ENCODE data around the gene CCSAP.
A peak's percentile ranks its signal among the peaks of the same experiment; 100 is the strongest.
"Not testable (repeated sequence)": the region's sequence is repeated elsewhere in the genome, so short reads cannot be mapped to it uniquely, and the experiment has no call there.

Gene CCSAP

DNA sequence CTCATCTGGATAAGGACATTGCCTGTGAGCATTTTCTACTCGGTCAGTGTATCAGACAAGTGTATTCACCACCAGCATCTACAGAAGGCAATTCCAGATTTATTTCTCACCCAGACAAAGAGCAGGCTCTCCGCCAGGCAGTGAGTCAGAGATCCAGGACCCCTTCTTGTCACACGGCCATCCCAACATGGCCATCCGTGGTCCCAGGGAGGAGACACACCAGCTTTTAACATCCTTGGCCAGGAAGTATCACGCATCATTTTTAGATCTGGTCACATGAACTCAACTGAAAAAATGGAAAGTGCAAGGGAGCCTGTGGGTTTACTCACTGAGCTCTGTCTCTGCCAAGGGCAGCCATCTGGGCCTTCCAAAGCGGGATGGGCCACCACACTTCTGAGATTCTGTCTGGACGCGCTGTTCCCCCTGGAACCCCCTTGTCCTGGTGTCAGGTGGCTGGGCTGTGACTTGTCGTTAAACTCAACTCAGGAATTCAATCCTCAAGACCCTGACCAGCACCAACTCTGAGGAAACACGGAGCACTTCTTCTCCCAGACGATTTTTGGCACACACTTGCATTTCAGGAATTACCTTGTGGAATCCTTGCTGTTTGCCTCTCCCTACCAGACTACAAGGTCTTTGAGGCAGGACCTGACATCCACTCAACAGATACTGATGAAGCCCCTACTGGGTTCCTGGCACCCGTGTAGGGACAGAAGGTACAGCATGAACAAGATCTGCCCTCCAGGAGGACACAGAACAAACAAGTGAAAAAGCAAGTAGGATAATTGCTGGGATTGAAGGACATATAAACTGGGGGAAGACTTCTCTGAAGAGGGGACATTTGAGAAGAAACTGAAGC lies 21.6 kb upstream of the CCSAP start:
- no peak for DNase-seq (ENCODE audit: low read depth in 2 of 2)

DNA sequence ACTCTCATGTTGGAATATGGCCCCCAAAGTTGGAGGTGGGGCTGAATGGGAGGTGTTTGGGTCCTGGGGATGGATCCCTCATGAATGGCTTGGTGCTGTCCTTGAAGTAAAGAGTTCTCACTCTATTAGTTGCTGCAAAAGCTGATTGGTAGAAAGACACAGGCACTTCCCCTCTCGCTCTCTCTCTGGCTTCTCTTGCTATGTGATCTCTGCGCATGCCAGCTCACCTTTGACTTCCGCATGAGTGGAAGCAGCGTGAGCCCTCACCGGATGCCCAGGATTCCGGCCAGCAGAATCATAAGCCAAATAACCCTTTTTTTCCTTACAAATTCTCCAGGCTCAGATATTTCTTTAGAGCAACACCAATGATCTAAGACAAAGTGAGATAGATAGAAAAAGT lies 20.9 kb upstream of the CCSAP start:
- DNase-seq (ENCODE audit: low read depth in 2 of 2) = no peak

DNA sequence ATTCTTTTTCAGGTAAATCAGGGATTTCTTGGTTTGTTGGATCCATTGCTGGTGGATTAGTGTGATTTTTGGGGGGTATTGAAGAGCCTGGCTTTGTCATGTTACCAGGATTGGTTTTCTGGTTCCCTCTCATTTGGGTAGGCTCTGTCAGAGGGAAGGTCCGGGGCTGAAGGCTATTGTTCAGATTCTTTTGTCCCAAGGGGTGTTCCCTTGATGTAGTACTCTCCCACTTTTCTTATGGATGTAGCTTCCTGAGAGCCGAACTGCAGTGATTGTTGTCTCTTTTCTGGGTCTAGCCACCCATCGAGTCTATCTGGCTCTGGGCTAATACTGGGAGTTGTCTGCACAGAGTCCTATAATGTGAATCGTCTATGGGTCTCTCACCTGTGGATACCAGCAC lies 17.6 kb upstream of the CCSAP start:
- DNase-seq (ENCODE audit: low read depth in 2 of 2) = no peak

DNA sequence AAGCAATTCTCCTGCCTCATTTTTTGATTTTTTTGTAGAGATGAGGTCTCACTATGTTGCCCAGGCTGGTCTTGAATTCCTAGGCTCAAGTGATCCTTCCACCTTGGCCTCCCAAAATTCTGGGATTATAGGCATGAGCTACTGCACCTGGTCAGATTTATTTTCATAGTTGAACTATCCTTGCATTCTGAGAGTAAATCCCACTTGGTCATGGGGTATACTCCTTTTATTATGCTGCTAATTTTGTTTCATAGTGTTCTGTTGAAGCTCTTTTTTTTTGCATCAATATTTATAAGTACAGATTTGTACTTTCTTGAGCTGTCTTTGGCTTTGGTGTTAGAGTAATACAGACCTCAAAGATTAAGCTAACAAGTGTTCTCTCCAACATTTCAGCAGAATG lies 12.8 kb upstream of the CCSAP start:
- no peak for DNase-seq (ENCODE audit: low read depth in 2 of 2)

DNA sequence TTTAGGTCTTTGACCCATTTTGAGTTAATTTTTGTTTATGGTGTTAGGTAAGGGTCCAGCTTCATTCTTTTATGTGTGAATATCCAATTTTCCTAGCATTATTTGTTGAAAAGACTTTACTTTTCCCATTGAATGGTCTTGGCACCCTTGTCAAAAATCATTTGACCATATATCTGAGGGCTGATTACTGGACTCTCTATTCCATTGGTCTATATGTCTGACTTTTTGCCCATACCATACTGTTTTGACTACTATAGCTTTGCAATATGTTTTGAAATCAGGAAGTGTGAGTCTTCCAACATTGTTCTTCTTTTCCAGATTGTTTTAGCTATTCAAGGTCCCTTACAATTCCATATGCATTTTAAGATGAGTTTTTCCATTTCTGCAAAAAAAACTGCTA lies 11.4 kb upstream of the CCSAP start:
- DNase-seq (ENCODE audit: low read depth in 2 of 2) = no peak

DNA sequence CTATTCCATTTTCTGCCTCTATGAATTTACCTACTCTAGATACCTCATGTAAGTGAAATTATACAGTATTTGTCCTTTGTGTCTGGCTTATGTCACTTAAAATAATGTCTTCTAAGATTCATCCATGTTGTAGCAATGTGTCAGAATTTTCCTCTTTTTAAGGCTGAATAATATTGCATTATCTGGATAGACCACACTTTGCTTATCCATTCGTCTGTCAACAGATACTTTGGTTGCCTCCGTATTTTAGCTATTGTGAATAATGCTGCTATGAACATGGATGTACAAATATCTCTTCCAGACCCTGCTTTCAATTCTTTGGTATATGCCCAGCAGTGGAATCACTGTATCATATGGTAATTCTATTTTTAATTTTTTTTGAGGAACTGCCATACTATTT lies 10.1 kb upstream of the CCSAP start:
- no peak for DNase-seq (ENCODE audit: low read depth in 2 of 2)

DNA sequence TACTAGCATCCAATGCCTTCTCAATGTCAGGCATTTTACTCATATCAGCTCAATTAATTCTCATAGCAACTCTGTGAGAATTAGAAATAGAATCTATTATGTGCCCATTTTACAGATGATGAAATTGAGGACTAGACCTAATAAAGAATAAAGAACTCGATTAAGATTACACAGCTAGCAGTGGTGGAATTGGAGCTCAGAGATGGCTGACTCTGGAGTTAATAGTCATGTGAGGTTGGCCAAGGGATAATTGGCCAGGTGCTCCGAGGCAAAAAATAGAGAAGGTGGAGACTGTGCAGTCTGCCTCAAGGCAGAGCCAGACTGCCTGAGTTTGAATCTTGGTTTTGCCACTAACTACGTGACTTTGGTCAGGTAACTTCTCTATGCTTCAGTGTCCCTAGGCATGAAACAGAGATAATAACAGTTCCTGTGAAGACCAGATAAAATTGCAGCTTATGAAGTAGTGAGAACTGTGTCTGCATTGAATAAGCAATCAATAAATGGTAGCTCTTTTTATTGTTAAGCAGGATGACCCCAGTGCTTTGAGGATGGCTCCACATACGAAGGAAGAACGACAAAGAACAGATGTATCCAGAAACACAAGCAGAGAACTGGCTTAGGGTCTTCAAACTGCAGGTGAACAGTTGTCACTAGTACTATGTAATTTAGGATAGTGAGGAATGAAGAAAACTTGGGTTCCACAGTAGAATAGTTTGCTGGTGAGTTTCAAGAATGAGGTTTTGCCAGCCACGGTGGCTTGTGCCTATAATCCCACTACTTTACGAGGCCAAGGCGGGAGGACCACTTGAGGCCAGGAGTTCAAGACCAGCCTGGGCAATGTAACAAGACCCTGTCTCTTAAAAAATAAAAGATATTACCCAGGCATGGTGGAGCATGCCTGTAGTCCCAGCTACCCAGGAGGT lies 6.9 kb upstream of the CCSAP start:
- no peak for DNase-seq (ENCODE audit: low read depth in 2 of 2)

DNA sequence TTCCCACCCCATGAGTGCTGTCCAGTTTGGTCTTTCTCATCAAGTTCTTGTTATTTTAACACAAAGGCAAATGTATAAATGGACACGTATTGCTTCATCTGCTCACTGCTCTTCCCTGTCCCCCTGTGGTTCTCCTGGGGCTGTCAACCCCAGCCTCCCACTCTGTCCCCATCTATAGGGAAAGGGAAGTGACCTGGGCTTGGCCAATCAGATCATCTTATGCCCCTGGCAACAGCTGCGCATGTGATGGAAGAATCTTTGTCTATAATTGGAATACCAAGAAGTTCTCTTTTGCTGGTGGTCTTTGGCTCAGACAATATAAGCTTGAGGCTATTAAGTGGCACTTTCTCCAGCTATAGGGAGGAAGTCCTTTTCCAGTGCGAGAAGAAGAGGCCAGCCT lies 4.7 kb upstream of the CCSAP start:
- DNase-seq (ENCODE audit: low read depth in 2 of 2) = no peak

DNA sequence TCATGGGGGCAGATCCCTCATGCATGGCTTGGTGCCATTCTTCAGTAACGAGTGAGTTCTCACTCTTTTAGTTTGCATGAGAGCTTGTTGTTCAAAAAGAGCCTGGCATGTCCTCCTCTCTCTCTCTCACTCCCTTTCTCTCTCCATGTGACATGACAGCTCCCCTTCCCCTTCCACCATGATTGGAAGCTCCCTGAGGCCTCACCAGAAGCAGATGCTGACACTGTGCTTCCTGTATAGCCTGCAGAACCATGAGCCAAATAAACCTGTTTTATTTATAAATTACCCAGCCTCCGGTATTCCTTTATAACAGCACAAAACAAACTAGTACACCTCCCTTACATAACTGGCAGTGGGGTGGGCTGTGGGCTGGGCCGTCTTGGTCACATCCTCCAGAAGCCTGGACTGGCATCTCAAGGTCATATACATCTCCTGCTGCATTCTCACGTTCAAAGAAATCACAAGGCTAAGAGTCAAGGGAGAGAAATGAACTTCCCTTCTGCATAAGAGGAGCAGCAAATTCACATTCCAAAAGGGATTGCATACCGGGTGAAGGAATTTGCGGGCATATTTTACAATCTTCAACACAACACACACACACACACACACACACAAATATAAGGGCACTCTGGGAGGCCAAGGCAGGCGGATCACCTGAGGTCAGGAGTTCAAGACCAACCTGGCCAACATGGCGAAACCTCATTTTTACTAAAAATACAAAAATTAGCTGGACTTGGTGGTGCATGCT lies 2.3 kb upstream of the CCSAP start:
- DNase-seq (ENCODE audit: low read depth in 2 of 2) = no peak

DNA sequence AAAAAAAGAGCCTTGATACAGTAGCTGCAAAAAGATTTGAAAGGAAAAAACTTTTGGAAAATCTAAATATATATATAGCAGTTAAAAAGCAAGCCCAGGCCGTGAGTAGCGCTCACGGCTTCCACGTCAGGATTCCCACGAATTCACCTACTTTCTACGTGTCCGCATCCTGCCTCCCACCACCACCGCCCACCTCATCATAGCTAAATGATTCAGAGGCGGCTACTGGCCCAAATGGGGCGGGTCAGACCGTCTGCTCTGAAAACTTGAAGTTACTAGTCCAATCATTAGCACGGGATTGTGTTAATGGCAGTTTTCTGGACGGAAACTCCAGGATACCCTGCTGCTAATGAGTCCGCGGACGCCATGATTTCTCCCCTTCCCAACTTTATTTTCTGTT lies 1.3 kb upstream of the CCSAP start:
- DNase-seq (ENCODE audit: low read depth in 2 of 2) = no peak

DNA sequence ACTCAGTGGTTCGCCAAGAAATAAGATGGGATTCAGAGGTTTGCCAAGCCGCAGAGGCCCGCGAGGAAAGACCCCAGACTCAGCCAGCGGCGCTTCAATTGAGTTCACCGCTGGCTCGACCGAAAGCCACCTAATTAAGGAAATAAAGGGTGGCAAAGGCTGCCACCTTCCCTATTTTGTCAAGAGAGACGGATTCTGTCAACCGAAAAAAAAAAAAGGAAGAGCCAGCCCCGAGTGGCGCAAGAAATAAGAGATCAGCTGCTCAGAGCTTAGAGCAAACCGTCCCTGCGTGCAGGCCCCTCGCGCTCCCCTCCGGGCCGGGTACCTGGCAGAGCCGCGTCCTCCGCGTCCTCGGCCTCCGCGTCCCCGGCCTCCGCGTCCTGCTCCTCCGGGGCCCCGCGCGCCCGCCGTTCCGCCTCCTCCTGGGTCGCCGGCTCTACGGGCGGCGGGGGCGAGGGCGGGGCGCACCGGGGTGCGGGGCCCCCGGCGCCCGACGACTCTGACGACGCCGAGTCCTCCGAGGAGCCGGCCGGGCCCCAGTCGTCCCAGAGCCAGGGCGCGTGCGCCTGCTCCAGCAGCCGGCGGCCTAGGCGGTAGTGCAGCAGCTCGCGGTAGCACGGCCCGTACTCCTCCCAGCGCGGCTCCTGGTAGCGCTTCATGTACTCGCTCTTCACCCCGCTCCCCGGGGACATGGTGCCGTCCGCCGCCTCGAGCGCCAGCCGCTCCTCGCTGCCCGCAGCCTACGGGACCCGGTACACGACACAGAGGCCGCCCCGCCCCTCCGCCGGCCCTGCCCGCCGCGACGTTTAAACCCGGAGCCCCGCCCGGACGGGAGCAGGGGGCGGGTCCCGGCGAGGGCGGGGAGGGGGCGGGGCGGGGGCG lies 832 bp downstream of the CCSAP start:
- DNase-seq (ENCODE audit: low read depth in 2 of 2) = peak; percentile 23 to 25

DNA sequence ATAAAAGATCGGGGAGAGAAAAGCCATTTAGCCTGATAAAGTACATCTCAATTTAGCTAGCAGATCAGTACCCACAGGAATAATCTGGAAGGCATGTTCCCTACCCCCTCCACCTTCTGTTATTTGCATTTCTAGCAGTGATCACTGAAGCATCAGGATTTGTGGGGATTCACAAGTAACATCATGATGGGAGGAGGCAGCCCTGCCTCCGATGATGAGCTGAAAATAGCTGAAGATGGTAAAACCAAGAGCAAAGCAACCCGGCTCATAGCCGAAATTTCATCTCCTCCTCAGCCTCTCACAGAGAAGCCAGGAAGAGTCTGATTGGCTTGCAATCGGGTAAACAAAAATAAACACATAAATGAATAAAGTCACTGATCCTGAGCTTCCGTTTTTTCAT lies 2.4 kb downstream of the CCSAP start:
- no peak for DNase-seq (ENCODE audit: low read depth in 2 of 2)

DNA sequence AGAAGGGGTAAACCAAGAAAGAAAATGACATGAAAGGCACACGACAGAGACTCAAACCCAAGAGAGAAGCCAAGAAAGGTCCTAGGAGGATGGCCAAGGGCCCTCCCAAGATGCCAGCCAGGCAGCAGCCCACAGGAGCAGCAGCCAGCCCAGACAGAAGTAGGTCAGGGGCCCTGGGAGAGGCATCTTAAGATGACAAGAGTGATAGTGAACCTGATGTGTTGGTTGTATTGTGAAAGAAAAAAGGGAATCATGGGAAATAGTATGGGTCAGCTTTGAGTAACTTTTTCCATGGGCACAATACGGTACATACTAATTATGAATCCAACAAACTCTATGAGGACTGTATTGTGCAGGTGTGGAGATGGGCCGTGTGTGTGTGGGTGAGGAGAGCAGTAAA lies 3.3 kb downstream of the CCSAP start:
- no peak for DNase-seq (ENCODE audit: low read depth in 2 of 2)

DNA sequence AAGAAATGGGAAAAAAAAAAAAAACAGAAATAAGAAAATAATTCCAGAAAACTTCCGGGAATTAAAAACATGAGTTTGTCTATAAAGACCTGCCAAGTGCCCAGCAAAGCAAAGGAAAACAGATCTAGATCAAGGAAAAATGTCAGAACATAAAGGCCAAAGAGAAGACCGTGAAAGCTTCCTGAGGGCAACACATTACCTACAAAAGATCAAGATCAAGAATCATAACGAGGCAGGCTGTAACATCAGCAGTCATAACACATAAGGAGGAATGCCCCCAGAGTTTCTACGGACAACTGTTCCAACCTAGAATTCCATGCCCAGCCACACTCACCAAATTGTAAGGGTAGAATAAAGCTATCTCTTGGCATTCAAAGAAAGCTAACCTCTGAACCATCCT lies 3.8 kb downstream of the CCSAP start:
- no peak for DNase-seq (ENCODE audit: low read depth in 2 of 2)

DNA sequence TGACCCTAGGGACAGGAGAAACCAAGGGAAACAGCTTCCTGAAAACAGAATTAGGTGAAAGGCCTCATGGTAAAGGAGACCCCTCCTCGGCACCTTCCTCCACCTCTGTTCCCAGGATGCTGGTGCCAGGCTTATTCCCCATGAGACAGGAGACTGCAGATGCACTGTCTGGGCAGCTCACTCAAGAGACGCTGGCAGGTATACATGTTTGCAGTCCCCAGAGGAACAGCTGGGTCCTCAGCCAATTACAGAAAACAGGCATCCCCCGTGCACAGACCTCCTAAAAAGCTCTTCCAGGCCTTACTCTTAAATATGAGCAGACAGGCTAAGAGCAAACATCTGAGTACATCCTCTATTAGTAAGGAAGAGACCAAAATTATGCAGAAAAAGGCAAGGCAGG lies 6.5 kb downstream of the CCSAP start:
- no peak for DNase-seq (ENCODE audit: low read depth in 2 of 2)

DNA sequence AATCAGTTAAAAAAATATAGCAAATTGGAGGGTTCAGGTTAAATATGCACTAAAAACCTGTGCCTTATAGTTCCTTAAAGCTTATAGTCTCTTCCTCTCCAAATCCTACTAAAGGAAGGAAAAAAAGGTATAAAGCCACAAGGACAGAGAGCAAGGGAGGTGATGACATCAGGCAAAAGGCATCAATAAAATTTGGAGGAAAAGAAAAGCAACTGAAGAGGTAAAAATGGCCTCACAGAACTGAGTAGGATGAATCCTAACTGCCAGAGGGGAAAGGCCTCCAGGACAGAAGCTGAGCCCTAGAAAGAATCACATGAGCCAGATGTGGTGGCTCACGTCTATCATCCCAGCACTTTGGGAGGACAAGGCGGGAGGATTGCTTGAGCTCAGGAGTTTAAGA lies 8.1 kb downstream of the CCSAP start:
- no peak for DNase-seq (ENCODE audit: low read depth in 2 of 2)

DNA sequence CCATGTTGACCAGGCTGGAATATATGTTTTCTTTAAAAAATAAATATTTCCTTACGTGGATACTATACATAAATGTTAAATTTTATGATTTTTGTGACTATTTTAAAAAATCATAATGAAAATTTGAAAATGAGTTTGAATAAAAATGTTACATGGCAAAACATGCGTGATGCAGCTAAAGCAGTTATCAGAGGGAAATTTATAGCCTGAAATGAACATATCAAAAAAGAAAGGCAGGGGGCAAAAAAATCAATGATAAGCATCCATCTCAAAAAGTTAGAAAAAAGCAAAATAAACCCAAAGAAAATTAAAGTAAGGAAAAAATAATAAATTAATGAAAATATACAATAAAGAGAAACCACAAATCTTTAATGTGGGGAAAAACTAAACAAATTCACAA lies 8.6 kb downstream of the CCSAP start:
- DNase-seq (ENCODE audit: low read depth in 2 of 2) = no peak

DNA sequence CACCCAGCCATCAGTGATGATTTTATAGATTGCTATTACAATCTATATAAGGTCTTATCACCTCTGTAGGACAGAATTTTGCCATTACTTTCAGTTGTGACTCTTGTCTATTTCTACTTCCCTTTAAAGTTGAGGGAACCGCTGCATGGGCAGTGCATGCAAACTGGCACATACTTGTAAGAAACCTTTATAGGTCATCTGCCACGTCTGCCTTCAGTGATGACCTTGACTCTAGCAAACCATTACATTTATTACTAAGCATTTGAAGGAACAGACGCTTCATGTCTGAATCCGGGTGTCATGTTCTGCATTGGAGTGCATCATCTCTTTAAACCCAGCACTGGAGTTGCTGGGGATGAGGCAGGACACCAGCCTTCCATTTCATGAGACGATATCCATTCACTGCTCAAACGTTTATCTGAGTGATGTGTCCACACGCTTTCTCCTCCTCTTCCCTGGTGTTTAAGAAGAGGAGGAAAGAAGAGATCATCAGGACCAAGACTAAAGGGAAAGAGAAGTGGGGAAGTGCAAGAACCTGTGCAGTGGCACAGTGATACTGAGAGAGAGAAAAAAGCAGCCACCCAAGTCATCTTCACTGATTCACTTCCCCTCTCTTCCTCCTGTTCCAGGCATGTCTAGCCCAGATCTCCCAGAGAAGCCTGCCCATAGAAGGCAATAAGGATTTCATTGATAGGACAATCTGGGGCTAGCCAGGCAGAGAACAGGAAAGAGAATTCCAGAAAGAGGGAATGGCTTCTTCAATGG lies 14.1 kb downstream of the CCSAP start:
- DNase-seq (ENCODE audit: low read depth in 2 of 2) = no peak

DNA sequence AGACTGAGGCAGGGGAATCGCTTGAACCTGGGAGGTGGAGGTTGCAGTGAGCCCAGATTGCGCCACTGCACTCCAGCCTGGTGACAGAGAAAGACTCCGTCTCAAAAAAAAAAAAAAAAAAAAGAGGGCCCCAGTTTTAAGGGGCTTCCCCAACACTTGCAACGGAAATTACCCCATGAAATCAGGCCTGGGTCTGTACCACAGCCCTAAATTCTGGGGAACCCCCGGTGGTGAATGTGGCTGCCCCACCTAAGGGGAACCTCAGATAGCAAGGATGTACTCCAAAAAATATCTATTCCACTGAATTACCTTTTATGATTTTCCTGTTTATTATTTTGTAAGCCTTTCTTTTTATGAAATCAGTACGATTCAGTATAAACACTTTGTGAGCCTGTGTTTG lies 15.1 kb downstream of the CCSAP start:
- DNase-seq (ENCODE audit: low read depth in 2 of 2) = not testable (repeated sequence)

DNA sequence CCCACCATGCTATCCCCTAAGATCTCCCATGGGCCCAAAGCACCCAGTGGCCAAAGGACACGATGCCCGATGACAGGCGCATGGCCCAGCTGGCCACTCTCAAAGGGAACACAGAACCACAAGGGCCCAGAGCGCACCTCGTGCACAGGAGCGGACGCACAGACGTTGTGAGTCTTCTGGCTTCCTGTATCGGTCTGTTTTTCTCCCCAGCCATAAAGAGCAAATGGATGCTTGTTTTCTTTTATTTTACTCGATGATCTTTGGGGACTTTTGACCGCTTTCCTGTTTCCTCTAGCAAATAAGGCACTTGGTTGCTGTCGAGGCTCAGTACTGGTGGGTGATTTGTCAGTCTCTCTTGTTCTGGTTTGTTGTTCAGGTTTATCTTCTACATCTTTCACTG lies 16.2 kb downstream of the CCSAP start:
- no peak for DNase-seq (ENCODE audit: low read depth in 2 of 2)

Measured in fibroblast of skin of left biceps (primary cell).